HEK293 (cell line): ENCODE measurements around the gene RPUSD1.
A peak's percentile ranks its signal among the peaks of the same experiment; 100 is the strongest.

Experiments
- CTCF ChIA-PET: fragments of 350-600 bp; formaldehyde crosslinking; extraction: SDS; loops from one replicate; lab custom pipeline; 2021; ENCODE audit warnings: antibody characterized with exemption; lab: Yijun Ruan, JAX
- POLR2A ChIA-PET: fragments of 300-600 bp; formaldehyde crosslinking; extraction: SDS; loops from one replicate; lab custom pipeline; 2020; ENCODE audit warnings: antibody characterized with exemption, inconsistent platforms; lab: Yijun Ruan, JAX
- H3K27ac ChIP-seq: fragments of 200-500 bp; sonication (Bioruptor generic); 2 replicates; pipeline ENCODE4 v1.5.1; 2014; ENCODE audit warnings: low read depth, low read length, control low read depth, inconsistent platforms; ENCODE audit errors: extremely low read depth
- H3K36me3 ChIP-seq, 2 experiments: fragments of 200-500 bp in 1 of 2; sonication (Bioruptor generic) in 1 of 2; 1 replicate in 1 of 2; 2 replicates in 1 of 2; pipeline ENCODE4 v1.5.1; 2014 to 2017; ENCODE audit warnings: inconsistent platforms in 2 of 2, low read length in 2 of 2; ENCODE audit not compliant: control insufficient read depth in 2 of 2, insufficient read depth in 1 of 2
- H3K4me1 ChIP-seq: fragments of 200-500 bp; sonication (Bioruptor generic); 2 replicates; pipeline ENCODE4 v1.5.1; 2014; ENCODE audit warnings: mild to moderate bottlenecking, low read length, inconsistent platforms; ENCODE audit not compliant: control insufficient read depth, insufficient read depth
- H3K4me3 ChIP-seq: 2 replicates; pipeline ENCODE4 v1.5.1; 2011; ENCODE audit warnings: low read depth, mild to moderate bottlenecking, control low read depth, low read length, moderate library complexity
- H3K9me3 ChIP-seq: fragments of 200-500 bp; sonication (Bioruptor generic); 2 replicates; pipeline ENCODE4 v1.5.1; 2014; ENCODE audit warnings: low read depth, low read length, inconsistent platforms; ENCODE audit not compliant: control insufficient read depth, insufficient read depth
- BCL11B ChIP-seq: fragments of 450-650 bp; formaldehyde crosslinking; IDR thresholded peaks from 2 replicates; pipeline ENCODE4 v1.5.1; 2016; ENCODE audit warnings: low read depth, missing biosample characterization, missing genetic modification characterization
- FEZF1 ChIP-seq: fragments of 450-650 bp; formaldehyde crosslinking; IDR thresholded peaks from 2 replicates; pipeline ENCODE4 v1.5.1; 2016; ENCODE audit warnings: missing biosample characterization, missing genetic modification characterization
- HIC1 ChIP-seq: fragments of 450-650 bp; formaldehyde crosslinking; IDR thresholded peaks from 2 replicates; pipeline ENCODE4 v1.5.1; 2016; ENCODE audit warnings: missing biosample characterization, missing genetic modification characterization
- KLF16 ChIP-seq: fragments of 450-650 bp; formaldehyde crosslinking; IDR thresholded peaks from 2 replicates; pipeline ENCODE4 v1.5.1; 2017; ENCODE audit warnings: missing biosample characterization, missing genetic modification characterization
- KLF8 ChIP-seq: fragments of 450-650 bp; formaldehyde crosslinking; IDR thresholded peaks from 2 replicates; pipeline ENCODE4 v1.5.1; 2016; ENCODE audit warnings: missing biosample characterization, missing genetic modification characterization
- PRDM1 ChIP-seq: fragments of 450-650 bp; formaldehyde crosslinking; IDR thresholded peaks from 2 replicates; pipeline ENCODE4; 2016; ENCODE audit warnings: missing biosample characterization, missing genetic modification characterization
- SCRT2 ChIP-seq: fragments of 450-650 bp; formaldehyde crosslinking; IDR thresholded peaks from 2 replicates; pipeline ENCODE4 v1.5.1; 2016; ENCODE audit warnings: missing biosample characterization, missing genetic modification characterization
- SP7 ChIP-seq: fragments of 450-650 bp; formaldehyde crosslinking; IDR thresholded peaks from 2 replicates; pipeline ENCODE4 v1.5.1; 2016; ENCODE audit warnings: missing biosample characterization, missing genetic modification characterization
- ZBTB20 ChIP-seq: fragments of 450-650 bp; formaldehyde crosslinking; IDR thresholded peaks from 2 replicates; pipeline ENCODE4 v1.5.1; 2016; ENCODE audit warnings: missing biosample characterization, missing genetic modification characterization
- ZBTB7A ChIP-seq: fragments of 450-650 bp; formaldehyde crosslinking; IDR thresholded peaks from 2 replicates; pipeline ENCODE4 v1.5.1; 2016; ENCODE audit warnings: low read depth, missing biosample characterization, missing genetic modification characterization
- ZFP3 ChIP-seq: fragments of 450-650 bp; formaldehyde crosslinking; IDR thresholded peaks from 2 replicates; pipeline ENCODE4 v1.5.1; 2016; ENCODE audit warnings: low read depth, missing biosample characterization, missing genetic modification characterization
- ZNF140 ChIP-seq: fragments of 450-650 bp; formaldehyde crosslinking; IDR thresholded peaks from 2 replicates; pipeline ENCODE4 v1.5.1; 2016; ENCODE audit warnings: missing biosample characterization, missing genetic modification characterization
- ZNF18 ChIP-seq: fragments of 450-650 bp; formaldehyde crosslinking; IDR thresholded peaks from 2 replicates; pipeline ENCODE4 v1.5.1; 2016; ENCODE audit warnings: missing biosample characterization, missing genetic modification characterization
- ZNF221 ChIP-seq: fragments of 450-650 bp; formaldehyde crosslinking; IDR thresholded peaks from 2 replicates; pipeline ENCODE4 v1.5.1; 2017; ENCODE audit warnings: missing biosample characterization, missing genetic modification characterization, borderline replicate concordance
- ZNF311 ChIP-seq: fragments of 450-650 bp; formaldehyde crosslinking; IDR thresholded peaks from 2 replicates; pipeline ENCODE4 v1.5.1; 2017; ENCODE audit warnings: missing biosample characterization, missing genetic modification characterization, borderline replicate concordance
- ZNF324 ChIP-seq: fragments of 450-650 bp; formaldehyde crosslinking; IDR thresholded peaks from 2 replicates; pipeline ENCODE4 v1.5.1; 2016; ENCODE audit warnings: missing biosample characterization, missing genetic modification characterization
- ZNF366 ChIP-seq: fragments of 450-650 bp; formaldehyde crosslinking; conservative IDR thresholded peaks from 2 replicates; pipeline ENCODE4 v1.5.1; 2016; ENCODE audit warnings: missing biosample characterization, missing genetic modification characterization
- ZNF391 ChIP-seq: fragments of 450-650 bp; formaldehyde crosslinking; IDR thresholded peaks from 2 replicates; pipeline ENCODE4 v1.5.1; 2016; ENCODE audit warnings: low read depth, missing biosample characterization, missing genetic modification characterization, borderline replicate concordance
- ZNF521 ChIP-seq: fragments of 450-650 bp; formaldehyde crosslinking; IDR thresholded peaks from 2 replicates; pipeline ENCODE4 v1.5.1; 2017; ENCODE audit warnings: missing biosample characterization, mild to moderate bottlenecking, missing genetic modification characterization
- ZNF623 ChIP-seq: fragments of 450-650 bp; formaldehyde crosslinking; IDR thresholded peaks from 2 replicates; pipeline ENCODE4 v1.5.1; 2016; ENCODE audit warnings: missing biosample characterization, missing genetic modification characterization
- ZNF785 ChIP-seq: fragments of 450-650 bp; formaldehyde crosslinking; IDR thresholded peaks from 2 replicates; pipeline ENCODE4 v1.5.1; 2016; ENCODE audit warnings: missing biosample characterization, missing genetic modification characterization
- ZNF837 ChIP-seq: fragments of 450-650 bp; formaldehyde crosslinking; IDR thresholded peaks from 2 replicates; pipeline ENCODE4 v1.5.1; 2016; ENCODE audit warnings: missing biosample characterization, missing genetic modification characterization
- ZXDB ChIP-seq: fragments of 450-650 bp; formaldehyde crosslinking; IDR thresholded peaks from 2 replicates; pipeline ENCODE4 v1.5.1; 2016; ENCODE audit warnings: missing biosample characterization, missing genetic modification characterization
- TF ChIP-seq, protein P1 (sequence below): fragments of 450-650 bp; formaldehyde crosslinking; IDR thresholded peaks from 2 replicates; pipeline ENCODE4 v1.5.1; 2017; ENCODE audit warnings: missing biosample characterization, missing genetic modification characterization

RPUSD1 gene

GRCh38 chr16:795580-796229 lies 7.5 kb upstream of the RPUSD1 start:
- TF ChIP-seq HIC1 (tag by site-specific recombination) (peak; percentile 80), SCRT2 (tag by site-specific recombination) (peak; percentile 54), FEZF1 (tag by site-specific recombination) (peak; percentile 19; the same call in 1 of the 2 replicates), KLF8 (tag by site-specific recombination) (peak; percentile 45; the same call in 1 of the 2 replicates)
- TF ChIP-seq, protein P1, sequence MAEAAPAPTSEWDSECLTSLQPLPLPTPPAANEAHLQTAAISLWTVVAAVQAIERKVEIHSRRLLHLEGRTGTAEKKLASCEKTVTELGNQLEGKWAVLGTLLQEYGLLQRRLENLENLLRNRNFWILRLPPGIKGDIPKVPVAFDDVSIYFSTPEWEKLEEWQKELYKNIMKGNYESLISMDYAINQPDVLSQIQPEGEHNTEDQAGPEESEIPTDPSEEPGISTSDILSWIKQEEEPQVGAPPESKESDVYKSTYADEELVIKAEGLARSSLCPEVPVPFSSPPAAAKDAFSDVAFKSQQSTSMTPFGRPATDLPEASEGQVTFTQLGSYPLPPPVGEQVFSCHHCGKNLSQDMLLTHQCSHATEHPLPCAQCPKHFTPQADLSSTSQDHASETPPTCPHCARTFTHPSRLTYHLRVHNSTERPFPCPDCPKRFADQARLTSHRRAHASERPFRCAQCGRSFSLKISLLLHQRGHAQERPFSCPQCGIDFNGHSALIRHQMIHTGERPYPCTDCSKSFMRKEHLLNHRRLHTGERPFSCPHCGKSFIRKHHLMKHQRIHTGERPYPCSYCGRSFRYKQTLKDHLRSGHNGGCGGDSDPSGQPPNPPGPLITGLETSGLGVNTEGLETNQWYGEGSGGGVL (tag by site-specific recombination): no peak
- ChIA-PET CTCF (interaction anchor here (0.7 to 1.5 kb wide), 2 partner anchors 11 to 260 kb away, joined by 3 read pairs; no protein-coding TSS in a partner anchor), POLR2A (interaction anchor here (1.2 kb wide), 1 partner anchor 11 kb away, joined by 4 read pairs; no protein-coding TSS in a partner anchor)
- Histone ChIP-seq H3K36me3 (peaks cover 0 to 66% of the 10 kb centered on the region in 2 experiments; a peak in 1 of 3 replicates), H3K27ac (no peak overlapping the region), H3K4me3 (no peak overlapping the region), H3K9me3 (no peaks in the 10 kb centered on the region), H3K4me1 (peaks cover 2% of the 10 kb centered on the region; the same call in 1 of the 2 replicates)

DNA sequence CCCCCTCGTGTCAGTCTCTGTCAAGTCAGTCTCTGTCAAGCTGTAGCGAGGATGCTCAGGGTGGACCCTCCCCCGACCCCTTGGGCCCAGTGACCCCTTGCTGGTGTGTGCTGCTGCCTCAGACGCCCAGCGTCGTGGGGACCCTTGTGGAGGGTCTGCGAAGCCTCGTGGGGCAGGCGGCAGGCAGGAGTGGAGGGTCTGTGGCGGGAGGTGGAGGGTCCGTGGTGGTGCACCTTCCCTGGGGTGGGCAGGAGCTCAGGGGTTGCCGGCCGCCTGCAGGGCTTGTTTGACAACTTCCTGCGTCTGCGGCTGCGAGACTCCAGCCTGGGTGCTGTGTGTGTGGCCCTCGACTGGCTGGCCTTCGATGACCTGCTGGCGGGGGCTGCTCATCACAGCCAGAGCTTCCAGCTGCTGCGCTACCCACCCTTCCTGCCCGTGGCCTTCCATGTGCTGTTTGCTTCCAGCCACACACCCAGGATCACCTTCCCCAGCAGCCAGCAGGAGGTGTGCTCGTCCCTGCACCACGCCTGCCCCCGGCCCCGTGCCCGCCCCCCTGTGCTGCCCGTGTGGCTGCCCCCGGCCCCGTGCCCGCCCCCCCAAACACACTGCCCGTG lies 6.8 kb upstream of the RPUSD1 start:
- ChIA-PET POLR2A (interaction anchor here (1.2 to 1.3 kb wide), 2 partner anchors 9 to 12 kb away, joined by 4 read pairs; no protein-coding TSS in a partner anchor), CTCF (interaction anchor here (1.5 kb wide), 1 partner anchor 260 kb away, joined by 3 read pairs; no protein-coding TSS in a partner anchor)
- H3K9me3 ChIP-seq: no peaks in the 10 kb centered on the region
- peaks cover 0 to 74% of the 10 kb centered on the region in 2 experiments; a peak in 1 of 3 replicates for H3K36me3 ChIP-seq
- no peaks in the 10 kb centered on the region for H3K4me1 ChIP-seq
- H3K4me3 ChIP-seq: no peak overlapping the region
- H3K27ac ChIP-seq: no peak overlapping the region
- no peak for TF ChIP-seq ZFP3 (tag by site-specific recombination)
- no peak for TF ChIP-seq ZBTB20
- TF ChIP-seq PRDM1 (tag by site-specific recombination): no peak
- no peak for TF ChIP-seq ZNF521 (tag by site-specific recombination)
- TF ChIP-seq ZNF785 (tag by site-specific recombination): no peak
- TF ChIP-seq ZNF311: no peak
- TF ChIP-seq ZXDB (tag by site-specific recombination): no peak
- no peak for TF ChIP-seq SP7 (tag by site-specific recombination)
- TF ChIP-seq ZNF623 (tag by site-specific recombination): no peak
- TF ChIP-seq BCL11B (tag by site-specific recombination): peak; percentile 68
- TF ChIP-seq KLF16 (tag by site-specific recombination): no peak
- no peak for TF ChIP-seq ZNF391 (tag by site-specific recombination)
- TF ChIP-seq HIC1 (tag by site-specific recombination): peak; percentile 25; the same call in 1 of the 2 replicates
- TF ChIP-seq ZNF18 (tag by site-specific recombination): no peak
- peak; percentile 83 for TF ChIP-seq ZBTB7A (tag by site-specific recombination)
- no peak for TF ChIP-seq ZNF324 (tag by site-specific recombination)
- TF ChIP-seq ZNF140: no peak
- TF ChIP-seq ZNF837 (tag by site-specific recombination): no peak
- no peak for TF ChIP-seq ZNF221 (tag by site-specific recombination)
- TF ChIP-seq ZNF366: no peak
